Spleen (tissue), 7 donors: ENCODE data around the gene LIPT2.

Experiments
- CTCF ChIP-seq, 11 experiments: fragments of 200-600 bp in 7 of 11; fragments of 450-650 bp in 4 of 11; sonication (generic) in 4 of 11; IDR thresholded peaks in 8 of 11; conservative IDR thresholded peaks in 3 of 11; 1 replicate in 7 of 11; 2 replicates in 4 of 11; pipeline versions ENCODE4 v1.4.0 to v1.8.0; 2016 to 2021; ENCODE audit warnings: antibody characterized with exemption in 11 of 11, inconsistent platforms in 4 of 11, mild to moderate bottlenecking in 1 of 11
- POLR2A ChIP-seq, 3 donors: fragments of 450-650 bp; IDR thresholded peaks; one replicate each; pipeline ENCODE4 v1.5.1; 2017; ENCODE audit warnings: antibody characterized with exemption in 3 of 3, mild to moderate bottlenecking in 1 of 3
- POLR2AphosphoS5 ChIP-seq, 3 donors: sonication (generic); formaldehyde crosslinking; IDR thresholded peaks; one replicate each; pipeline ENCODE4 v1.5.1; 2017; ENCODE audit warnings: antibody characterized with exemption in 3 of 3
- donor health status: DM: no; HTN: no; CAD: no; lungs with moderate emphysema.
- donor health status: DM: no; HTN: no; CAD: no.
- donor health status: DM: no; HTN: no; CAD: no.

GRCh38 chr11:74446532-74446938 is 47.0 kb downstream of the LIPT2 start:
- no peak for TF ChIP-seq CTCF (IDR thresholded peaks at IDR 0.05 in 8 of 11, conservative IDR thresholded peaks at IDR 0.05 in 3 of 11)
- no peak for TF ChIP-seq POLR2A (IDR thresholded peaks at IDR 0.05)
- TF ChIP-seq POLR2AphosphoS5 (IDR thresholded peaks at IDR 0.05) = no peak
